Measurements from ENCODE around the gene TREML1. TPM values are rescaled to one million over a fixed set of nuclear protein-coding genes. Genes with fewer than 3 reads are reported as not detected.

Gene TREML1
- total RNA-seq, 1 donor from 2014 or later: not detected

GRCh38 chr6:41111017-41111416 lies 43.1 kb downstream of the TREML1 start:
- H3K4me3 ChIP-seq (ENCODE audit: low read depth, low read length): no peak overlapping the region
- H3K27me3 ChIP-seq (ENCODE audit: control insufficient read depth, insufficient read depth, low read length): no peaks in the 10 kb centered on the region
- no peak for TF ChIP-seq CTCF (IDR thresholded peaks at IDR 0.05; ENCODE audit: insufficient read depth, low read length, poor library complexity, severe bottlenecking)
- H3K36me3 ChIP-seq (ENCODE audit: control insufficient read depth, insufficient read depth, low read length): no peaks in the 10 kb centered on the region
- no peak for DNase-seq (ENCODE audit: low read depth)

GRCh38 chr6:41103847-41104246 lies 50.3 kb downstream of the TREML1 start:
- no peak for TF ChIP-seq CTCF (IDR thresholded peaks at IDR 0.05; ENCODE audit: insufficient read depth, low read length, poor library complexity, severe bottlenecking)
- DNase-seq (ENCODE audit: low read depth): no peak
- H3K27me3 ChIP-seq (ENCODE audit: control insufficient read depth, insufficient read depth, low read length): no peaks in the 10 kb centered on the region

DNA sequence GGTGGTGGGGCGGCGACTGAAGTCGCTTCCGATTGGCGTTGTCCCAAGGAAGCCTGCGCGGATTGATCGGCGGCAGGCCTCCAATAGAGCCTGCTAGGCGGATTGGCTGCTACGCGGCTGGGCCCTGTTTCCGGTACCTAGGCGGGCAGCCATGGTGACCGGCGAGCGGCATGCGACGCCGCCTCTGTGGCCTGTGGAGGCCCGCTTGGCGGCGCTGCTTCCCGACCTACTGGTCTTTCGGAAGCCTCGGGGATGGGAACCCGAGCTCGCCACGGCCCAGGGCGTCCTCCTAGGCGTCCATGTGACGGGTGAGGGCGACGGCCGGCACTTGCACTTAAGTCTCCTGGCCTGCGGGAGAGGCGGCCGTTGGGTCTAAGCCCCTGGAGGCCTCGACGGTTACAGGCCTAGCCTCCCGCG lies 53.3 kb downstream of the TREML1 start:
- TF ChIP-seq CTCF (IDR thresholded peaks at IDR 0.05; ENCODE audit: insufficient read depth, low read length, poor library complexity, severe bottlenecking): no peak
- H3K4me3 ChIP-seq (ENCODE audit: low read depth, low read length): no peak overlapping the region
- DNase-seq (ENCODE audit: low read depth): no peak
- no peaks in the 10 kb centered on the region for H3K27me3 ChIP-seq (ENCODE audit: control insufficient read depth, insufficient read depth, low read length)
- H3K36me3 ChIP-seq (ENCODE audit: control insufficient read depth, insufficient read depth, low read length): peaks cover 4% of the 10 kb centered on the region

More at GRCh38 chr6:41103847-41104246, 50.3 kb downstream of the TREML1 start:
- H3K4me3 ChIP-seq (ENCODE audit: low read depth, low read length): no peak overlapping the region
- peaks cover 2% of the 10 kb centered on the region for H3K36me3 ChIP-seq (ENCODE audit: control insufficient read depth, insufficient read depth, low read length)

Other genes with a start within 250 kb of the TREML1 start
- gene UNC5CL, start 115.1 kb downstream of the TREML1 start, total RNA-seq: 1.1 and 1.8 TPM in 2 replicates
- not detected in 2 replicates for gene TSPO2, start 111.9 kb downstream of the TREML1 start, total RNA-seq
- gene APOBEC2, start 101.1 kb downstream of the TREML1 start, total RNA-seq: not detected in 2 replicates
- gene OARD1, start 82.0 kb downstream of the TREML1 start, total RNA-seq: 16.1 and 19.4 TPM in 2 replicates
- 33.3 and 36.6 TPM in 2 replicates for gene NFYA, start 81.4 kb downstream of the TREML1 start, total RNA-seq
- not detected in 2 replicates for gene TREM2, start 8.8 kb upstream of the TREML1 start, total RNA-seq
- gene TREML2, start 46.8 kb upstream of the TREML1 start, total RNA-seq: 0.38 and 0.75 TPM in 2 replicates
- gene TREML4, start 74.0 kb upstream of the TREML1 start, total RNA-seq: not detected in 2 replicates
- gene TREM1, start 132.3 kb upstream of the TREML1 start, total RNA-seq: 0.13 and 1.4 TPM in 2 replicates
- not detected in 2 replicates for gene NCR2, start 181.3 kb upstream of the TREML1 start, total RNA-seq

Measured in kidney epithelial cell (primary cell).